Fibroblast of peridontal ligament (primary cell): ENCODE data around the gene PROM1.

ENCODE experiments used
- DNase-seq: peaks from one replicate; pipeline ENCODE4 v3.0.0-alpha.2; 2010; ENCODE audit errors: extremely low read depth

Gene PROM1

GRCh38 chr4:16062601-16063000 is 21.2 kb downstream of the PROM1 start:
- DNase-seq: no peak

- DNase-seq: no peak
Observed at GRCh38 chr4:16056681-16057385, 27.0 kb downstream of the PROM1 start.

GRCh38 chr4:16055873-16056272 is 27.9 kb downstream of the PROM1 start:
- DNase-seq: no peak

- DNase-seq: no peak
Observed at GRCh38 chr4:16055471-16055870, 28.4 kb downstream of the PROM1 start.

GRCh38 chr4:16052939-16053338 is 30.9 kb downstream of the PROM1 start:
- no peak for DNase-seq

DNA sequence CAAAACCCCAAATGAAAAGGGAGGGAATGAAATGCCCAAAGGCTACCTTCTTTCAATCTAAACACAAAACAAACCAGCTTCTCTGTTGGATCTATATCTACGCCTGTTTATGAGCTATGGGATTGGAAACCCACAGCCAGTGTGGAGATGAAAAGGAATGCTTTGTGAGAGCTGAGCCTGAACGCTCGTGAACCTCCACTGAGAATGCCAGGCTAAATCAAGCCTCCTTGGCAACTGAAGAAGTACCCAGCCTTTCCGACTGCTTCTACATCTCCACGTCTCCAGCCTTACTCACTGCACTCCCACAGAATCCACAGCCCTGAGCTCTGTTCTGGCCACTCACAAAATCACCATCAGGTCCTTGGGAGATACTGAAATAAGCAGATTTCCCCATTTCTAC is 31.8 kb downstream of the PROM1 start:
- no peak for DNase-seq

DNA sequence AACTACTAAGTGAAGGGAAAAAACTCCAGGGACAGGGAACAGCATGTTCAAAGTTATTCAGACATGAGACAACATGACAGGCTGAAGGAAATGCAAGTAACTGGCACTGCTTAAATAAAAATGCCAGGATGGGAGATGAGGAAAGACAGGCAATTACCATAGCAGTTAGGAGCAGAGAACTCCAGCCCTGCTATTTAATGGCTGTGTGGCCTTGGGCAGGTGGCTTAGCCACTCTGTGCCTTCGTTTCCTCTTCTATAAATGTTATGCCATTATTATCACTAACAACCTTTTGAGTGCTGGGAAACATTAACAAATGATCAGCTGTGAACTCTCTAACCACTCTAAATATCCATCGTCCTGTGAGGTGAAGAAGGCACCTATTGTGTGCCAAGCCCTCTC is 32.7 kb downstream of the PROM1 start:
- DNase-seq: no peak

GRCh38 chr4:16050669-16051068 is 33.2 kb downstream of the PROM1 start:
- no peak for DNase-seq

DNA sequence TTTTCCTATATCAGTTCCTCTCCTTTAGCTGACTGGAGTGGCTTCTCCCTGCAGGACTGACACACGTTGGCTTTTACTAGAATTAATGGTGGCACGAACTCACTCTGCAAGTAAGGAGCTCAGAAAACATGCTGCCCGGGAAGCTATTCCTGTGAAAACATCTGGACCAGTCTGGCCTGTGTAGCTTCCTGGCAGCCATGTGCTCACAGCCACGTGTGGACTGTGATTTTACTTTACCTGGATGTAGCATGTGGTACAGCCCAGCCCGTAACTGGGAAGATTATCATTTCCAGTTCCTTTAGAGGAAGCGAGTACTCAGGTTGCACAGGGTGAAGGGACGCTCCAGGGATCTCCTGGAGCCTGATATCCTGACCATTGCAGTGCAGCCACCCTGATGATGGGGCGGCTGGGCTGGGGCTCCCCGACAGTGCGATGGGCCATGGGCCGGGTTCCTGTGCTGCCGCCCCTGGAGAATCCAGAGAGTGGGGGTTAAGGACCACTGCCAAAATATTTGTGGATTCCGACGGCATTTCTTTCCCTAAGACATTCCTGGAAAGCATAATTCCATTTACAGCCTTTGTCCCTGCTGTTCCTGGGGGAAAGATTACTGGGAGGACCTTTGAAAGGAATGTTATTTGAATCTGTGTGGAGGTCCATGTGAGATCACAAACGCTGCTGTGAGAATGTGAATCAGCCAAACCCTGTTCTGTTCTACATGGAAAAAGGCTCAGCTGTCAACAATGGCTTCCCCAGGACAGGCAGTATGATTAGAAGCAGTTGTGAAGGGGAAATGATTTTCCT is 35.0 kb downstream of the PROM1 start:
- DNase-seq: no peak

GRCh38 chr4:16045687-16046086 is 38.1 kb downstream of the PROM1 start:
- no peak for DNase-seq

GRCh38 chr4:16043642-16044498 is 40.0 kb downstream of the PROM1 start:
- no peak for DNase-seq

- no peak for DNase-seq
Observed at GRCh38 chr4:16039139-16039538, 44.7 kb downstream of the PROM1 start.

DNA sequence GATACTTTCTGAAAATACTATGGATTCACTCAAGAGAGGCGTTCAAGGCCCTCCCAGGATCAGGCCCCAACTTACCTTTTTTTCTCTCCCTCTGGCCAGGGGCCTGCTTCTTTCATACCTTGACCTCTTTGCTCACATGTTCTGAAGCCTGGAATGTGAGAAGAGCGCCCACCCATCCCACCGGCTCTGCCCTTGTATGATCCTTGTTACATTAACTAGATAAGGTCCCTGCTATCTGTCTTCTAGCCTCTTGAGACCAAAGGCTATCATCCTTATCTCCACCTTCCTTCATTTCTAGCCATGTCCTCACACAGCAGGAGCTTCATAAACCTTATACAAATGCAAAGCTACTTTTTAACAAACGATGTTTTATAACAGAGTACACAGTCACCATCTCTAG is 45.9 kb downstream of the PROM1 start:
- no peak for DNase-seq

DNA sequence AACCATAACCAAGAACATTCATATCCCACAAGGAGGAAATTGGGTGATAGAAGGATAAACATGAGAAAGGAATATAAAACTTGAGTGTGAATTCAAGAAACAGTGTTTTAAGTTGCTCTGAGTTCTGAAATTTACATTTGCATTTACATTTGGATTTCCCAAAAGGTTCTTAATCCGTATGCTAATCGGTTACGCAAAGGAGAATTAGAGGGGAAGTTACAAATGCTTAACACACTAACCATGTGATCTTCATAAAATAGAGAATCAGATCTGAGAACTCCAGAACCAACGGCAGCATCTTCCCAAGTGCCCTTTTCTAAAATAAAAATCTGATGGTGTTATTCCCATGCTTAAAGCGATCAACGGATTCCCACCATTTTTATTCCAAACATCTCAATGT is 48.0 kb downstream of the PROM1 start:
- DNase-seq: no peak

- DNase-seq: peak; percentile 74
Observed at GRCh38 chr4:16034010-16034748, 49.6 kb downstream of the PROM1 start.

- no peak for DNase-seq
Observed at GRCh38 chr4:16032396-16032770, 51.4 kb downstream of the PROM1 start.

DNA sequence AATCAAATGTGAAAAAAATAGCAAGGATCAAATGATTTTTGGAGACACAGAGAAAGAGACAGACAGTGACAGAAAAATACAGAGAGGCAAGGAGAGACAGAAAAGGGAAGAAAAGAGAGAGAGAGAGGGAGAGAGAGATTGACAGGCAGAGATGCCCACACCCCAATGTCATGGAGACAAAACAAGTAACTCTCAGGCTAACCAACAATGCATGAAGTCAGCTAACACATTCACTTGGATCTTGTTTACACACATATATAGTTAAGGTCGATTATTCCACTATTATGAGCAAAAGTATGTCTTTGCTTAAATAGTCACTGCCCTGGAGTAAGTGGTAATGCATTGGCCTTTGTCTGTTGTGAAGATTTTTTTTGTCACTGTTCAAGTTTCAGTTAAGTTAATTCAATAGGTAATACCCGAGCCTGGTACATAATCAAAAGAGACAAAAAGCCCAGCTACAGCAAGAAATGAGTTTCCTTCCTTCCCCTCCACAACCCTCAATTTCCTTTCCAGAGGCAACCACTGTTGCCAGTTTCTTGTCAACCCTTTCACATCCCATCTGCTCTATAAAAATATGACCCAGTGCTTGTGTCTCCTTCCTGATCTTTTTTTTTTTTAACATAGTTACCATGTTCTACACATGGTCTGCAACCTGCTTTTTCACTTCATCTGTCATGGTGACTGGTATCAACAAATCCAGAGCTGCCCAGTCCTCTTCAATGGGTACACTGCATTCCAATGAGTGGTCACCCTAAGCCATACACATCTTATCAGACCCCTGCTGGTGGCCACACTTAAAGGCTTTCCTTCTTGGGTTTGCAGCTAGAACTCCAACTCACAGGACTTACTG is 52.1 kb downstream of the PROM1 start:
- DNase-seq: no peak

DNA sequence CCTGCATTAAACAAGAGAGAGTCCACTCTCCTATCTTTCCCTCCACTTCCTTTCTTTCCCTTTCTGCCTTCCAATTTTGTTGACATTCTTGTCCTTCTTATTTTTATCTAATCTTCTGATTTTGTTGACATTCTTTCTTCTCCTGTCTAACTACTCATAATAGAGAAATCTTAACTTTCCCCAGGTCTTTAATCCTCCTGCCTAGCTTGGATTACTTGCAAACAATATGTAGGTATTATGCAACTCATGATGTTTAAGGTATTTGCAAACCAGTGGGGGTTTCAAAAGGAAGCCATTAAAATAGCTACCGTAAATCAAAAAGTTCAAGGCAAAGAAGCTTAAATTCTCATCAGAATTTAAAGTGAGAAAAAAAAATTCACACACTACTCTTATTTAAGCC is 53.9 kb downstream of the PROM1 start:
- DNase-seq: no peak

GRCh38 chr4:16029262-16029661 is 54.6 kb downstream of the PROM1 start:
- peak; percentile 84 for DNase-seq

DNA sequence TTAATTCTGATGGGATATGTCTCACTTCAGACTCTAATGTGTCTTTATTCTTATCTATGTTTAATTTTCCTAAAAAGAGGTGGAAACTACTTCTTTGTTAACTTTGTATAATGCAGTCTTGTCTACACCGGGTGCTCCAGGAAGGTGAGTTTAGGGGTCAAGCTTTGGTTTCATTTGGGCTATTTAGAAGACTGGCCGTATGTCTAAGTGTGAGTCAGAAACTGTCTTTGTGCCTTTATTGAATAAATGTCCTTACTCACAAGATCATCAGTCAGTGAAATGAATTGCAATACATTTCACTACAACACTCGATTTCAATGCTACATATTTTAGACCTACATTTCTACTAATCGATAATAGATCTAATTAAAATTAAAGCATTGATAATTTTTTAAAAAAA is 56.2 kb downstream of the PROM1 start:
- DNase-seq: peak; percentile 25

GRCh38 chr4:16027114-16027513 is 56.7 kb downstream of the PROM1 start:
- DNase-seq: peak; percentile 51
